Measurements from ENCODE around the gene DCDC2. TPM values are rescaled to one million over a fixed set of nuclear protein-coding genes. Genes with fewer than 3 reads are reported as not detected.
"Not testable (repeated sequence)": the region's sequence is repeated elsewhere in the genome, so short reads cannot be mapped to it uniquely, and the experiment has no call there.

The DCDC2 gene
- total RNA-seq, 1 donor from 2014 or later: 0.30 TPM

- no peak for DNase-seq (ENCODE audit: low read depth, low spot score)
- Mint-ChIP-seq H3K4me1 (no peaks in the 10 kb centered on the region), H3K27me3 (ENCODE audit: low read depth) (no peaks in the 10 kb centered on the region), H3K36me3 (ENCODE audit: low read depth) (peaks cover 3% of the 10 kb centered on the region), H3K4me3 (no peak overlapping the region), H3K27ac (ENCODE audit: unreplicated experiment) (no peak overlapping the region), H3K9me3 (peaks cover 6% of the 10 kb centered on the region)
- TF ChIP-seq CTCF (conservative IDR thresholded peaks at IDR 0.05): no peak
Observed at GRCh38 chr6:24240943-24241342, 116.9 kb downstream of the DCDC2 start.

- peaks cover 6% of the 10 kb centered on the region for H3K9me3 Mint-ChIP-seq
- H3K27ac Mint-ChIP-seq (ENCODE audit: unreplicated experiment): no peak overlapping the region
- no peak for DNase-seq (ENCODE audit: low read depth, low spot score)
- no peak overlapping the region for H3K4me3 Mint-ChIP-seq
- H3K4me1 Mint-ChIP-seq: no peaks in the 10 kb centered on the region
- TF ChIP-seq CTCF (conservative IDR thresholded peaks at IDR 0.05): no peak
- peaks cover 3% of the 10 kb centered on the region for H3K36me3 Mint-ChIP-seq (ENCODE audit: low read depth)
- no peaks in the 10 kb centered on the region for H3K27me3 Mint-ChIP-seq (ENCODE audit: low read depth)
Observed at GRCh38 chr6:24240380-24240928, 117.4 kb downstream of the DCDC2 start.

- TF ChIP-seq CTCF (conservative IDR thresholded peaks at IDR 0.05): no peak
- no peaks in the 10 kb centered on the region for H3K4me1 Mint-ChIP-seq
- no peak overlapping the region for H3K4me3 Mint-ChIP-seq
- peaks cover 6% of the 10 kb centered on the region for H3K9me3 Mint-ChIP-seq
- H3K36me3 Mint-ChIP-seq (ENCODE audit: low read depth): peaks cover 3% of the 10 kb centered on the region
- H3K27ac Mint-ChIP-seq (ENCODE audit: unreplicated experiment): no peak overlapping the region
- DNase-seq (ENCODE audit: low read depth, low spot score): no peak
- no peaks in the 10 kb centered on the region for H3K27me3 Mint-ChIP-seq (ENCODE audit: low read depth)
Observed at GRCh38 chr6:24238700-24239099, 119.2 kb downstream of the DCDC2 start.

- H3K4me3 Mint-ChIP-seq; H3K9me3 Mint-ChIP-seq; DNase-seq (ENCODE audit: low read depth, low spot score); H3K36me3 Mint-ChIP-seq (ENCODE audit: low read depth); H3K4me1 Mint-ChIP-seq; H3K27me3 Mint-ChIP-seq (ENCODE audit: low read depth); H3K27ac Mint-ChIP-seq (ENCODE audit: unreplicated experiment): not testable (repeated sequence)
Observed at GRCh38 chr6:24236779-24237178, 121.1 kb downstream of the DCDC2 start.

- DNase-seq (ENCODE audit: low read depth, low spot score): no peak
- TF ChIP-seq CTCF (conservative IDR thresholded peaks at IDR 0.05): no peak
- H3K4me3 Mint-ChIP-seq: no peak overlapping the region
- H3K4me1 Mint-ChIP-seq: no peaks in the 10 kb centered on the region
- H3K27me3 Mint-ChIP-seq (ENCODE audit: low read depth): no peaks in the 10 kb centered on the region
- no peak overlapping the region for H3K27ac Mint-ChIP-seq (ENCODE audit: unreplicated experiment)
- peaks cover 3% of the 10 kb centered on the region for H3K36me3 Mint-ChIP-seq (ENCODE audit: low read depth)
- peaks cover 6% of the 10 kb centered on the region for H3K9me3 Mint-ChIP-seq
Observed at GRCh38 chr6:24233813-24234442, 123.9 kb downstream of the DCDC2 start.

GRCh38 chr6:24231438-24231977, 126.4 kb downstream of the DCDC2 start:
- Mint-ChIP-seq H3K36me3 (ENCODE audit: low read depth) (no peaks in the 10 kb centered on the region), H3K27ac (ENCODE audit: unreplicated experiment) (peak overlapping the region; percentile 40), H3K4me3 (no peak overlapping the region), H3K9me3 (no peaks in the 10 kb centered on the region), H3K4me1 (peaks cover 11% of the 10 kb centered on the region), H3K27me3 (ENCODE audit: low read depth) (no peaks in the 10 kb centered on the region)
- TF ChIP-seq CTCF (conservative IDR thresholded peaks at IDR 0.05): no peak
- no peak for DNase-seq (ENCODE audit: low read depth, low spot score)
